ENCODE results near the gene RBM28. TPM values are rescaled to one million over a fixed set of nuclear protein-coding genes. Genes with fewer than 3 reads are reported as not detected.

The RBM28 gene
- total and polyA plus RNA-seq, 7 experiments from 2014 or later, result 9.0 to 51.0 (median 32.6) TPM

DNA sequence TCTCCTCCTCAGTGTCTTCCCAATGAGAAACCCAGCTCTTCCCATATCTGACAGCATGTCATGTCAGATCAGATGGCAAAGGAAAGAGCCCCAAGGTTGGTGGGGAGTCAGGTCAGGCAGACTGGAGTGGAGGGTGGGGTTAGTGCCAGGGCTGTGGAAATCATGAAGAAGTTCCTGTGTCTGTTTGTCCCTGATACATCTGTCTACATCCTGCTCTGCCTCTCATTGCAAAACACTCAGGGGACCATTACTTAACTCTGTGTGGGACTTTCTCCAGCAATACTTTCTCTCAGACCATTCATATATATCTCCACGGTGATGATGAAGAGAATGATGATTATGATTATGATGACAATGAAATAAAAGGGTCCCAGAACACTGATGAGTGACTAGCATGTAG lies 14.5 kb upstream of the RBM28 start:
- H3K9me3 ChIP-seq (ENCODE audit: control insufficient read depth in 2 of 3, low read length in 3 of 3), result no peaks in the 10 kb centered on the region
- Mint-ChIP-seq H3K4me3 (no peak overlapping the region), H3K4me1 (peaks cover 11 to 27% (median 17%) of the 10 kb centered on the region in 7 donors), H3K27me3 (peaks cover 20 to 74% (median 30%) of the 10 kb centered on the region in 5 donors), H3K36me3 (no peaks in the 10 kb centered on the region), H3K9me3 (no peaks in the 10 kb centered on the region), H3K27ac (no peak overlapping the region)
- no peak for ATAC-seq
- H3K27me3 ChIP-seq (ENCODE audit: control insufficient read depth in 2 of 2, insufficient read depth in 2 of 2, low read length in 2 of 2), result no peaks in the 10 kb centered on the region
- no peak overlapping the region for H3K27ac ChIP-seq (ENCODE audit: low read depth, low read length)
- no peak for DNase-seq
- no peak overlapping the region for H3K4me3 ChIP-seq (ENCODE audit: low read length)
- H3K36me3 ChIP-seq (ENCODE audit: control insufficient read depth in 2 of 3, insufficient read depth in 3 of 3, low read length in 3 of 3), result no peaks in the 10 kb centered on the region
- intact Hi-C loops (cut with micrococcal nuclease), result no loop called here
- ChIA-PET CTCF (interaction anchor here (0.9 to 2.0 kb wide), 3 partner anchors 10 to 68 kb away, joined by 3 to 7 read pairs (median 4); no protein-coding TSS in a partner anchor), POLR2A (no interaction called here)
- peaks cover 0 to 5% of the 10 kb centered on the region in 2 donors for H3K4me1 ChIP-seq (ENCODE audit: control insufficient read depth in 2 of 2, insufficient read depth in 2 of 2, low read length in 2 of 2)

DNA sequence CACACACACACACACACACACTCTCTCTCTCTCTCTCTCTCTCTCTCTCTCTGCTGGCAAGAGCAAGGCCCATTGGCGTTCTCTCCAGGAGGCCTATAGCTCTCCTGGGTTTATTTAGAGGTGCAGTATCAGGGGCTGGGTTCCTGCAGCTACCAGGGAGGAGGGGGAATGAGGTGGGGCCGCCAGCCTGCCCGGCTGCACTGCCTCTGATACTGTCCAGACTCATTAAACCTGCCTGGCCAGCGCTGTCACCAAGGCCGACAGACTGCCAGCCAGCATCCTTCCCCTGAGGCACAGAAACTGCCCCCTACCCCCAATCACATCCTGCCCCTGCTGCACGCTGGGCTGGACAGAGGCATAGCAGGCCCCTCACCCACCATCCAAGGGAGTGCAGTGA lies 13.5 kb upstream of the RBM28 start:
- peaks cover 0 to 3% of the 10 kb centered on the region in 2 donors for H3K4me1 ChIP-seq (ENCODE audit: control insufficient read depth in 2 of 2, insufficient read depth in 2 of 2, low read length in 2 of 2)
- no peak overlapping the region for H3K27ac Mint-ChIP-seq
- ATAC-seq (no peak), DNase-seq (no peak)
- H3K4me3 ChIP-seq (ENCODE audit: low read length), result no peak overlapping the region
- H3K9me3 Mint-ChIP-seq, result no peaks in the 10 kb centered on the region
- ChIA-PET CTCF (interaction anchor here (0.9 to 2.0 kb wide), 3 partner anchors 9 to 69 kb away, joined by 3 to 7 read pairs (median 4); no protein-coding TSS in a partner anchor), POLR2A (no interaction called here)
- H3K36me3 Mint-ChIP-seq, result no peaks in the 10 kb centered on the region
- H3K4me1 Mint-ChIP-seq, result peaks cover 6 to 21% (median 13%) of the 10 kb centered on the region in 7 donors
- H3K27me3 ChIP-seq (ENCODE audit: control insufficient read depth in 2 of 2, insufficient read depth in 2 of 2, low read length in 2 of 2), result no peaks in the 10 kb centered on the region
- H3K27ac ChIP-seq (ENCODE audit: low read depth, low read length), result no peak overlapping the region
- H3K27me3 Mint-ChIP-seq, result peaks cover 17 to 73% (median 33%) of the 10 kb centered on the region in 5 donors
- intact Hi-C loops (cut with micrococcal nuclease), result no loop called here
- H3K36me3 ChIP-seq (ENCODE audit: control insufficient read depth in 2 of 3, insufficient read depth in 3 of 3, low read length in 3 of 3), result no peaks in the 10 kb centered on the region
- H3K9me3 ChIP-seq (ENCODE audit: control insufficient read depth in 2 of 3, low read length in 3 of 3), result no peaks in the 10 kb centered on the region
- H3K4me3 Mint-ChIP-seq, result no peak overlapping the region

GRCh38 chr7:128356546-128357216 lies 13.0 kb upstream of the RBM28 start:
- H3K4me3 Mint-ChIP-seq, result no peak overlapping the region
- POLR2A ChIA-PET, result no interaction called here

DNA sequence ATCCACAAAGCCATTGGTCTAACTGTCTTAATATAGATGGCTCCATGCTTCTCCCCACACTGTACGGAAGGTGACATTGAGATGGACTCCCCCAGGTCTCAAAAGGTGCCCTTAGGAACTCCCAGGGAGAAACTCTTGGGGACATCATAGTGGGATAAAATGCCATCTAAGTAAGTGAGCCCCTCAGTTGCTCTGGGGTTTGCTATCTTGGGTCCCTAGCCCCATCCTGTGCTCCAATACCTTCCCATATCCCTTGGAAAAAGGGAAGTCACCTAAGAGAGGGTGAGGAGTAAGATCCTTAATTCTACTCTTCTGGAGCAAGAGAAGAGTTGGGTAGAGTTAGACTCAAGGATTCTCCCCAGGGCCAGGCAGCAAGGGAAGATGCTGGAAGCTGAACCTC lies 9.9 kb upstream of the RBM28 start:
- peaks cover 0 to 9% (median 8%) of the 10 kb centered on the region in 7 donors for H3K4me1 Mint-ChIP-seq
- Histone ChIP-seq H3K36me3 (ENCODE audit: control insufficient read depth in 2 of 3, insufficient read depth in 3 of 3, low read length in 3 of 3) (no peaks in the 10 kb centered on the region), H3K4me1 (ENCODE audit: control insufficient read depth in 2 of 2, insufficient read depth in 2 of 2, low read length in 2 of 2) (no peaks in the 10 kb centered on the region), H3K9me3 (ENCODE audit: control insufficient read depth in 2 of 3, low read length in 3 of 3) (no peaks in the 10 kb centered on the region), H3K4me3 (ENCODE audit: low read length) (no peak overlapping the region), H3K27me3 (ENCODE audit: control insufficient read depth in 2 of 2, insufficient read depth in 2 of 2, low read length in 2 of 2) (no peaks in the 10 kb centered on the region), H3K27ac (ENCODE audit: low read depth, low read length) (no peak overlapping the region)
- H3K4me3 Mint-ChIP-seq, result peak overlapping the region in 4 of 10 donors; percentile 6 to 79 (median 52)
- ATAC-seq (no peak), DNase-seq (no peak)
- ChIA-PET POLR2A (no interaction called here), CTCF (interaction anchor here (1.1 kb wide), 1 partner anchor 9 kb away, joined by 6 read pairs; no protein-coding TSS in a partner anchor)
- H3K27me3 Mint-ChIP-seq, result peaks cover 19 to 66% (median 24%) of the 10 kb centered on the region in 5 donors
- intact Hi-C loops (cut with micrococcal nuclease), result no loop called here
- no peaks in the 10 kb centered on the region for H3K36me3 Mint-ChIP-seq
- no peak overlapping the region for H3K27ac Mint-ChIP-seq
- H3K9me3 Mint-ChIP-seq, result no peaks in the 10 kb centered on the region

More at GRCh38 chr7:128356546-128357216, 13.0 kb upstream of the RBM28 start:
- H3K36me3 ChIP-seq (ENCODE audit: control insufficient read depth in 2 of 3, insufficient read depth in 3 of 3, low read length in 3 of 3), result no peaks in the 10 kb centered on the region
- Mint-ChIP-seq H3K27me3 (peaks cover 13 to 67% (median 30%) of the 10 kb centered on the region in 5 donors), H3K9me3 (no peaks in the 10 kb centered on the region), H3K4me1 (peaks cover under 1 to 16% (median 8%) of the 10 kb centered on the region in 7 donors), H3K27ac (no peak overlapping the region), H3K36me3 (no peaks in the 10 kb centered on the region)
- intact Hi-C loops (cut with micrococcal nuclease), result no loop called here
- H3K27ac ChIP-seq (ENCODE audit: low read depth, low read length), result no peak overlapping the region
- H3K9me3 ChIP-seq (ENCODE audit: control insufficient read depth in 2 of 3, low read length in 3 of 3), result no peaks in the 10 kb centered on the region
- no peaks in the 10 kb centered on the region for H3K4me1 ChIP-seq (ENCODE audit: control insufficient read depth in 2 of 2, insufficient read depth in 2 of 2, low read length in 2 of 2)
- H3K4me3 ChIP-seq (ENCODE audit: low read length), result no peak overlapping the region
- CTCF ChIA-PET, result no interaction called here
- DNase-seq (no peak), ATAC-seq (no peak)
- H3K27me3 ChIP-seq (ENCODE audit: control insufficient read depth in 2 of 2, insufficient read depth in 2 of 2, low read length in 2 of 2), result no peaks in the 10 kb centered on the region

DNA sequence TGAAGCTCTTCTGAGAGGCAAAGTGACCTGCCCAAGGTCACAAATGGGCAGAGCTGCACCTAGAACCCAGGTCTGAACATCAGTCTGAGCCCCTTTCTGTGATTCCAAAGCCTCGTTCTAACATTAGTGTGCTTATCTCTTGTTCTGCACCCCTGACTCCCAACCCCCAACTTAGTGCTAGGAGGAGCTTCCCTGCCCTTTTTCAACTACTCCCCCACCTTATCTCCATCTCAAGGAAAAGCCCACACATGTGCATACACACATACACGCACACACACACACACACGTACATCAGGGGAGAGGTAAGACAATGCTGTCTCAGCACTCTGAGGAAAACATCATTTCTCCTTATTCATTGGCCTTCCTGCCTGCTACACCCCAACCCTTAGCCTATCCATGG lies 9.5 kb upstream of the RBM28 start:
- Histone ChIP-seq H3K36me3 (ENCODE audit: control insufficient read depth in 2 of 3, insufficient read depth in 3 of 3, low read length in 3 of 3) (no peaks in the 10 kb centered on the region), H3K4me3 (ENCODE audit: low read length) (no peak overlapping the region), H3K27ac (ENCODE audit: low read depth, low read length) (no peak overlapping the region), H3K9me3 (ENCODE audit: control insufficient read depth in 2 of 3, low read length in 3 of 3) (no peaks in the 10 kb centered on the region), H3K27me3 (ENCODE audit: control insufficient read depth in 2 of 2, insufficient read depth in 2 of 2, low read length in 2 of 2) (no peaks in the 10 kb centered on the region), H3K4me1 (ENCODE audit: control insufficient read depth in 2 of 2, insufficient read depth in 2 of 2, low read length in 2 of 2) (no peaks in the 10 kb centered on the region)
- POLR2A ChIA-PET, result interaction anchor here (1.1 kb wide), 1 partner anchor 30 kb away, joined by 3 read pairs; no protein-coding TSS in a partner anchor
- peaks cover 0 to 9% (median 8%) of the 10 kb centered on the region in 7 donors for H3K4me1 Mint-ChIP-seq
- intact Hi-C loops (cut with micrococcal nuclease), result no loop called here
- H3K27me3 Mint-ChIP-seq, result peaks cover 19 to 66% (median 22%) of the 10 kb centered on the region in 5 donors
- no peak overlapping the region for H3K27ac Mint-ChIP-seq
- CTCF ChIA-PET, result interaction anchor here (0.8 kb wide), 1 partner anchor 34 kb away, joined by 3 read pairs; no protein-coding TSS in a partner anchor
- H3K9me3 Mint-ChIP-seq, result no peaks in the 10 kb centered on the region
- peak overlapping the region in 8 of 10 donors; percentile 15 to 79 (median 56) for H3K4me3 Mint-ChIP-seq
- ATAC-seq, result no peak
- DNase-seq, result no peak
- no peaks in the 10 kb centered on the region for H3K36me3 Mint-ChIP-seq

- H3K9me3 Mint-ChIP-seq, result no peaks in the 10 kb centered on the region
- ChIA-PET POLR2A (interaction anchor here (1.1 kb wide), 1 partner anchor 29 kb away, joined by 3 read pairs; no protein-coding TSS in a partner anchor), CTCF (interaction anchor here (0.8 kb wide), 1 partner anchor 35 kb away, joined by 3 read pairs; no protein-coding TSS in a partner anchor)
- H3K4me3 ChIP-seq (ENCODE audit: low read length), result no peak overlapping the region
- intact Hi-C loops (cut with micrococcal nuclease), result loop anchor here in 1 of 2 donors (1.0 kb wide), 1 partner anchor 9 kb away; the partner anchor contains the start of gene PRRT4
- DNase-seq, result no peak
- peak overlapping the region; percentile 15 to 79 (median 56) for H3K4me3 Mint-ChIP-seq
- no peaks in the 10 kb centered on the region for H3K27me3 ChIP-seq (ENCODE audit: control insufficient read depth in 2 of 2, insufficient read depth in 2 of 2, low read length in 2 of 2)
- H3K27me3 Mint-ChIP-seq, result peaks cover 21 to 68% (median 22%) of the 10 kb centered on the region in 5 donors
- no peaks in the 10 kb centered on the region for H3K36me3 ChIP-seq (ENCODE audit: control insufficient read depth in 2 of 3, insufficient read depth in 3 of 3, low read length in 3 of 3)
- no peaks in the 10 kb centered on the region for H3K36me3 Mint-ChIP-seq
- no peak overlapping the region for H3K27ac Mint-ChIP-seq
- H3K9me3 ChIP-seq (ENCODE audit: control insufficient read depth in 2 of 3, low read length in 3 of 3), result no peaks in the 10 kb centered on the region
- no peak for ATAC-seq
- no peaks in the 10 kb centered on the region for H3K4me1 ChIP-seq (ENCODE audit: control insufficient read depth in 2 of 2, insufficient read depth in 2 of 2, low read length in 2 of 2)
- H3K27ac ChIP-seq (ENCODE audit: low read depth, low read length), result no peak overlapping the region
- peaks cover 0 to 9% (median 8%) of the 10 kb centered on the region in 7 donors for H3K4me1 Mint-ChIP-seq
Observed at GRCh38 chr7:128352636-128353035, 8.9 kb upstream of the RBM28 start.
